T-helper 22 cell (primary cell): ENCODE data around the gene OR13C5.
"Not testable (repeated sequence)": the region's sequence is repeated elsewhere in the genome, so short reads cannot be mapped to it uniquely, and the experiment has no call there.

ENCODE experiments used
- DNase-seq: peaks from one replicate; pipeline ENCODE4 v3.0.0-alpha.2; 2020; ENCODE audit warnings: low read depth

Gene OR13C5

GRCh38 chr9:104599313-104599712 is at the start of gene OR13C5:
Gene OR13C5, minus strand, starts transcription at chr9:104599413. Its CDS starts 0 bp downstream, at chr9:104599413.
- not testable (repeated sequence) for DNase-seq

- no peak for DNase-seq
Observed at GRCh38 chr9:104635456-104635855, 36.2 kb upstream of the OR13C5 start.

- no peak for DNase-seq
Observed at GRCh38 chr9:104633976-104634520, 34.8 kb upstream of the OR13C5 start.

GRCh38 chr9:104625964-104626363 is 26.8 kb upstream of the OR13C5 start:
- DNase-seq = not testable (repeated sequence)

GRCh38 chr9:104618104-104618503 is 18.9 kb upstream of the OR13C5 start, which contains the start of gene OR13C9:
Gene OR13C9, minus strand, starts transcription at chr9:104618204. Its CDS starts 0 bp downstream, at chr9:104618204.
- no peak for DNase-seq

GRCh38 chr9:104617418-104617817 is 18.2 kb upstream of the OR13C5 start:
- no peak for DNase-seq

GRCh38 chr9:104611213-104611612 is 12.0 kb upstream of the OR13C5 start:
- DNase-seq = no peak

GRCh38 chr9:104608336-104608735 is 9.1 kb upstream of the OR13C5 start:
- DNase-seq = no peak

- DNase-seq = no peak
Observed at GRCh38 chr9:104606152-104606551, 6.9 kb upstream of the OR13C5 start.

- DNase-seq = not testable (repeated sequence)
Observed at GRCh38 chr9:104605527-104605926, 6.3 kb upstream of the OR13C5 start, which contains the start of gene OR13C2. Gene OR13C2, minus strand, starts transcription at chr9:104605627. Its CDS starts 0 bp downstream, at chr9:104605627.

- no peak for DNase-seq
Observed at GRCh38 chr9:104604801-104605200, 5.6 kb upstream of the OR13C5 start.

- not testable (repeated sequence) for DNase-seq
Observed at GRCh38 chr9:104598749-104599148, 464 bp downstream of the OR13C5 start.

- no peak for DNase-seq
Observed at GRCh38 chr9:104589626-104590025, 9.6 kb downstream of the OR13C5 start.

GRCh38 chr9:104586496-104587180 is 12.6 kb downstream of the OR13C5 start:
- no peak for DNase-seq

- no peak for DNase-seq
Observed at GRCh38 chr9:104580562-104580961, 18.7 kb downstream of the OR13C5 start.

GRCh38 chr9:104577263-104577662 is 21.9 kb downstream of the OR13C5 start:
- DNase-seq = no peak

- no peak for DNase-seq
Observed at GRCh38 chr9:104575456-104575855, 23.8 kb downstream of the OR13C5 start.

GRCh38 chr9:104572612-104573011 is 26.6 kb downstream of the OR13C5 start:
- no peak for DNase-seq

- no peak for DNase-seq
Observed at GRCh38 chr9:104568868-104569267, 30.3 kb downstream of the OR13C5 start, which contains the start of gene OR13C8. Gene OR13C8, plus strand, starts transcription at chr9:104569168. Its CDS starts 0 bp downstream, at chr9:104569168.

- DNase-seq = no peak
Observed at GRCh38 chr9:104564358-104564757, 34.9 kb downstream of the OR13C5 start.

GRCh38 chr9:104556830-104557634 is 42.2 kb downstream of the OR13C5 start:
- no peak for DNase-seq

GRCh38 chr9:104555521-104555920 is 43.7 kb downstream of the OR13C5 start:
- DNase-seq = no peak

GRCh38 chr9:104553261-104553660 is 46.0 kb downstream of the OR13C5 start:
- no peak for DNase-seq
